ENCODE data around the gene BOLA2B. TPM values are rescaled to one million over a fixed set of nuclear protein-coding genes. Genes with fewer than 3 reads are reported as not detected.
A peak's percentile ranks its signal among the peaks of the same experiment; 100 is the strongest.

The BOLA2B gene
- total and polyA plus RNA-seq, 5 donors from 2014 or later = 58.2 to 225 (median 190) TPM

DNA sequence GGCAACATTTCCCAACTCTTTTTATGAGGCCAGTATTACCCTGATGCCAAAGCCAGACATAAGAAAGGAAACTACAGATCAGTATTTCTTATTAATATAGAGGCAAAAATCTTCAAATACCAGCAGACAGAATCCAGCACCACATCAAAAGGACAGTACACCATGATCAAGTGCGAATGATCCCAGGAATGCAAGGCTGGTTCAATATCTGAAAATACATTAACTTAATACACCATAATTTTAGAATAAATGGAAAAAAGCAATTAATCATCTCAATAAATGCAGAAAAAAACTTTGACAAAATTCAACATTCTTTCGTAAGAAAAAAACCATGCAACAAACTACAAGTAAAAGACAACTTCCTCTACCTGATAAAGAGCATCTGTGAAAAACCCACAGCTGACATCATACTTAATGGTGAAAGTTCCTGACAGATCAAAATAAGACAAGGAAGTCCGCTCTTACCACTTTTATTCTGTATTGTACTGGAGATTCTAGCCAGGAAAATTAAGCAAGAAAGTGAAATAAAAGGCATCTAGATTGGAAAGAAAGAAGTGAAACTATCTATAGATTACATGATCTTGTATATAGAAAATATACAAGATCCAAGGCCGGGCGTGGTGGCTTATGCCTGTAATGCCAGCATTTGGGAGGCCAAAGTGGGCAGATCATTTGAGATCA, 44.1 kb downstream of the BOLA2B start:
- H3K4me3 Mint-ChIP-seq = no peak overlapping the region
- ATAC-seq (ENCODE audit: low read depth in 2 of 2) (no peak), DNase-seq (no peak)
- no peaks in the 10 kb centered on the region for H3K36me3 ChIP-seq (ENCODE audit: control insufficient read depth, insufficient read depth, low read length)
- H3K36me3 Mint-ChIP-seq = peaks cover 3% of the 10 kb centered on the region
- H3K9me3 Mint-ChIP-seq = peaks cover 0 to 19% (median 6%) of the 10 kb centered on the region in 7 donors
- peaks cover 6% of the 10 kb centered on the region for H3K27me3 Mint-ChIP-seq
- no peaks in the 10 kb centered on the region for H3K27me3 ChIP-seq (ENCODE audit: control insufficient read depth, insufficient read depth, low read length)
- peaks cover 0 to 3% (median 1%) of the 10 kb centered on the region in 4 donors for H3K4me1 Mint-ChIP-seq
- no peaks in the 10 kb centered on the region for H3K4me1 ChIP-seq (ENCODE audit: control insufficient read depth, insufficient read depth, low read length, poor library complexity, severe bottlenecking)
- H3K27ac ChIP-seq (ENCODE audit: insufficient read depth, low read length, poor library complexity, severe bottlenecking) = no peak overlapping the region
- H3K4me3 ChIP-seq (ENCODE audit: low read depth, low read length) = no peak overlapping the region
- H3K9me3 ChIP-seq (ENCODE audit: control insufficient read depth in 2 of 2, low read length in 2 of 2) = peaks cover 11 to 19% of the 10 kb centered on the region in 2 experiments
- H3K27ac Mint-ChIP-seq = no peak overlapping the region

- H3K36me3 Mint-ChIP-seq = peaks cover 3% of the 10 kb centered on the region
- H3K4me1 ChIP-seq (ENCODE audit: control insufficient read depth, insufficient read depth, low read length, poor library complexity, severe bottlenecking) = peaks cover 5% of the 10 kb centered on the region
- peaks cover 0 to 19% (median 6%) of the 10 kb centered on the region in 7 donors for H3K9me3 Mint-ChIP-seq
- H3K4me3 Mint-ChIP-seq = no peak overlapping the region
- H3K27ac ChIP-seq (ENCODE audit: insufficient read depth, low read length, poor library complexity, severe bottlenecking) = no peak overlapping the region
- H3K27me3 Mint-ChIP-seq = peaks cover 6% of the 10 kb centered on the region
- peaks cover 4 to 8% (median 7%) of the 10 kb centered on the region in 4 donors for H3K4me1 Mint-ChIP-seq
- peaks cover 11 to 19% of the 10 kb centered on the region in 2 experiments for H3K9me3 ChIP-seq (ENCODE audit: control insufficient read depth in 2 of 2, low read length in 2 of 2)
- no peak for DNase-seq
- peak overlapping the region in 1 of 3 donors; percentile 20 for H3K27ac Mint-ChIP-seq
- no peak for ATAC-seq (ENCODE audit: low read depth in 2 of 2)
- H3K36me3 ChIP-seq (ENCODE audit: control insufficient read depth, insufficient read depth, low read length) = no peaks in the 10 kb centered on the region
- H3K27me3 ChIP-seq (ENCODE audit: control insufficient read depth, insufficient read depth, low read length) = no peaks in the 10 kb centered on the region
- H3K4me3 ChIP-seq (ENCODE audit: low read depth, low read length) = no peak overlapping the region
Measured at GRCh38 chr16:30147843-30148510, 45.5 kb downstream of the BOLA2B start.

DNA sequence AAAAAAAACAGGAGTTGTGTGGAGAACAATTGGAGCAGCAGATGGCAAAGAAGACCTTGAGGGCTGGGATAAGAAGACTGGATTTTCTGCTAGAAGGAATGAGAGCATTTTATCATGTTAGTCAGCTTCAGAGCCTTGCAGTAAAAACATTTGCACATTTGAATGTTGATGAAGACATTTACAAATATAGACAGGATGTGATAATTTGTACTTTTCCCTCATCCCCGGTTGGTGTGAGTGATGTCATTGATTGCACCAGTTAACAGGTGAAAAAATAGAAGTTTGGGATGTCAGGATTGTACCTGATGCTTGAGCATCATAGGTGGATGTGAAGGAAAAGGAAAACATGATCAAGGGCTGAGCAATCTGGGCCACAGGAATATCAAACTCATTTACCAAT, 47.8 kb downstream of the BOLA2B start:
- H3K4me1 Mint-ChIP-seq = peaks cover 4 to 16% (median 7%) of the 10 kb centered on the region in 4 donors
- H3K27me3 Mint-ChIP-seq = no peaks in the 10 kb centered on the region
- peaks cover 6% of the 10 kb centered on the region for H3K4me1 ChIP-seq (ENCODE audit: control insufficient read depth, insufficient read depth, low read length, poor library complexity, severe bottlenecking)
- no peak overlapping the region for H3K4me3 Mint-ChIP-seq
- H3K36me3 Mint-ChIP-seq = peaks cover 3% of the 10 kb centered on the region
- no peak for ATAC-seq (ENCODE audit: low read depth in 2 of 2)
- no peak overlapping the region for H3K4me3 ChIP-seq (ENCODE audit: low read depth, low read length)
- H3K27me3 ChIP-seq (ENCODE audit: control insufficient read depth, insufficient read depth, low read length) = no peaks in the 10 kb centered on the region
- no peak overlapping the region for H3K27ac ChIP-seq (ENCODE audit: insufficient read depth, low read length, poor library complexity, severe bottlenecking)
- H3K9me3 Mint-ChIP-seq = peaks cover 0 to 15% (median 4%) of the 10 kb centered on the region in 7 donors
- DNase-seq = no peak
- H3K36me3 ChIP-seq (ENCODE audit: control insufficient read depth, insufficient read depth, low read length) = no peaks in the 10 kb centered on the region
- H3K9me3 ChIP-seq (ENCODE audit: control insufficient read depth in 2 of 2, low read length in 2 of 2) = peaks cover 11 to 19% of the 10 kb centered on the region in 2 experiments
- peak overlapping the region in 1 of 3 donors; percentile 38 for H3K27ac Mint-ChIP-seq

- no peak for DNase-seq
- Histone ChIP-seq H3K36me3 (ENCODE audit: control insufficient read depth, insufficient read depth, low read length) (no peaks in the 10 kb centered on the region), H3K9me3 (ENCODE audit: control insufficient read depth in 2 of 2, low read length in 2 of 2) (peaks cover 11 to 13% of the 10 kb centered on the region in 2 experiments), H3K4me3 (ENCODE audit: low read depth, low read length) (no peak overlapping the region), H3K27ac (ENCODE audit: insufficient read depth, low read length, poor library complexity, severe bottlenecking) (no peak overlapping the region), H3K4me1 (ENCODE audit: control insufficient read depth, insufficient read depth, low read length, poor library complexity, severe bottlenecking) (peaks cover 10% of the 10 kb centered on the region), H3K27me3 (ENCODE audit: control insufficient read depth, insufficient read depth, low read length) (no peaks in the 10 kb centered on the region)
- H3K4me3 Mint-ChIP-seq = no peak overlapping the region
- no peak overlapping the region for H3K27ac Mint-ChIP-seq
- H3K4me1 Mint-ChIP-seq = peaks cover 6 to 23% (median 8%) of the 10 kb centered on the region in 4 donors
- ATAC-seq (ENCODE audit: low read depth in 2 of 2) = no peak
- H3K36me3 Mint-ChIP-seq = peaks cover 3% of the 10 kb centered on the region
- no peaks in the 10 kb centered on the region for H3K27me3 Mint-ChIP-seq
- H3K9me3 Mint-ChIP-seq = peaks cover 0 to 15% (median 4%) of the 10 kb centered on the region in 7 donors
Measured at GRCh38 chr16:30144917-30145316, 48.5 kb downstream of the BOLA2B start.

GRCh38 chr16:30144017-30144416, 49.4 kb downstream of the BOLA2B start:
- no peaks in the 10 kb centered on the region for H3K36me3 ChIP-seq (ENCODE audit: control insufficient read depth, insufficient read depth, low read length)
- no peak overlapping the region for H3K27ac ChIP-seq (ENCODE audit: insufficient read depth, low read length, poor library complexity, severe bottlenecking)
- H3K27me3 ChIP-seq (ENCODE audit: control insufficient read depth, insufficient read depth, low read length) = no peaks in the 10 kb centered on the region
- H3K4me1 ChIP-seq (ENCODE audit: control insufficient read depth, insufficient read depth, low read length, poor library complexity, severe bottlenecking) = peaks cover 17% of the 10 kb centered on the region
- Mint-ChIP-seq H3K4me3 (no peak overlapping the region), H3K9me3 (peaks cover 0 to 7% (median 0%) of the 10 kb centered on the region in 7 donors), H3K27ac (no peak overlapping the region), H3K4me1 (peaks cover 6 to 29% (median 13%) of the 10 kb centered on the region in 4 donors), H3K36me3 (no peaks in the 10 kb centered on the region), H3K27me3 (no peaks in the 10 kb centered on the region)
- ATAC-seq (ENCODE audit: low read depth in 2 of 2) (no peak), DNase-seq (no peak)
- H3K4me3 ChIP-seq (ENCODE audit: low read depth, low read length) = no peak overlapping the region
- peaks cover 4% of the 10 kb centered on the region in 2 experiments for H3K9me3 ChIP-seq (ENCODE audit: control insufficient read depth in 2 of 2, low read length in 2 of 2)

DNA sequence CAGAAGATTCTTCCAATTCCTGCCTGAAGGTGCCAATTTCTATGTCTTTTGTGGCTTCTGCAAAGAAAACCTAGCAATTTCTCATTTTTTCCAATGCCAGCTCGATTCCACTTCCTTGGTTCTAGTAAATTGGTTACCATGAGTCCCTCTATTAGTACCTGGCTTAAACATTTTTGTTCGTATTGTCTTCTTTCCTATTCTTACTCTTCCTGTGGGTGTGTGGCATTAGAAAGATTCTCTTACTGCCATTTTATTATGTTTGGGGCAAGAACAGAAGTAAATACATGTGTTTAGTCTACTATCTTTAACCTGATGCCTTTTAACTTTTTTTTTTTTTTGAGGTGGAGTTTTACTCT, 50.1 kb downstream of the BOLA2B start:
- Mint-ChIP-seq H3K9me3 (peaks cover 0 to 1% (median 0%) of the 10 kb centered on the region in 7 donors), H3K4me3 (peak overlapping the region in 1 of 4 donors; percentile 8), H3K27ac (peak overlapping the region; percentile 7 to 68 (median 66)), H3K27me3 (no peaks in the 10 kb centered on the region), H3K36me3 (no peaks in the 10 kb centered on the region), H3K4me1 (peaks cover 6 to 29% (median 13%) of the 10 kb centered on the region in 4 donors)
- H3K4me3 ChIP-seq (ENCODE audit: low read depth, low read length) = no peak overlapping the region
- ATAC-seq (ENCODE audit: low read depth in 2 of 2) = no peak
- H3K4me1 ChIP-seq (ENCODE audit: control insufficient read depth, insufficient read depth, low read length, poor library complexity, severe bottlenecking) = peaks cover 17% of the 10 kb centered on the region
- no peak overlapping the region for H3K27ac ChIP-seq (ENCODE audit: insufficient read depth, low read length, poor library complexity, severe bottlenecking)
- H3K9me3 ChIP-seq (ENCODE audit: control insufficient read depth in 2 of 2, low read length in 2 of 2) = no peaks in the 10 kb centered on the region
- no peaks in the 10 kb centered on the region for H3K36me3 ChIP-seq (ENCODE audit: control insufficient read depth, insufficient read depth, low read length)
- H3K27me3 ChIP-seq (ENCODE audit: control insufficient read depth, insufficient read depth, low read length) = no peaks in the 10 kb centered on the region
- DNase-seq = no peak

Data from CD4-positive, CD25-positive, alpha-beta regulatory T cell (primary cell).